GM23248 (cell line): ENCODE measurements around the gene RPL22. TPM values are rescaled to one million over a fixed set of nuclear protein-coding genes. Genes with fewer than 3 reads are reported as not detected.

ENCODE experiments used
- DNase-seq: peaks from one replicate; pipeline ENCODE4 v3.0.0-alpha.2; 2015
- H2AFZ ChIP-seq: fragments of 200-600 bp; sonication (generic); 2 replicates; pipeline ENCODE4 v1.6.1; 2016; ENCODE audit warnings: antibody characterized with exemption
- H3F3A ChIP-seq: fragments of 200-600 bp; sonication (generic); 2 replicates; pipeline ENCODE4 v1.6.1; 2016; ENCODE audit warnings: mild to moderate bottlenecking, antibody characterized with exemption, mixed run types; ENCODE audit not compliant: insufficient read depth
- H3K27ac ChIP-seq: fragments of 200-600 bp; sonication (generic); 2 replicates; pipeline ENCODE4 v1.5.1; 2016; ENCODE audit warnings: mild to moderate bottlenecking
- H3K27me3 ChIP-seq: fragments of 200-600 bp; sonication (generic); replicated peaks from 2 replicates; pipeline ENCODE4 v1.6.1; 2016; ENCODE audit warnings: mild to moderate bottlenecking; ENCODE audit not compliant: insufficient read depth
- H3K36me3 ChIP-seq: fragments of 200-600 bp; sonication (generic); 2 replicates; pipeline ENCODE4 v1.6.1; 2016; ENCODE audit warnings: low read depth, mild to moderate bottlenecking
- H3K4me1 ChIP-seq: fragments of 200-600 bp; sonication (generic); 2 replicates; pipeline ENCODE4 v1.6.1; 2016; ENCODE audit warnings: mild to moderate bottlenecking; ENCODE audit not compliant: insufficient read depth
- H3K4me2 ChIP-seq: fragments of 200-600 bp; sonication (generic); one replicate; pipeline ENCODE4 v1.6.1; 2016; ENCODE audit warnings: mild to moderate bottlenecking; ENCODE audit not compliant: unreplicated experiment
- H3K4me3 ChIP-seq: fragments of 200-600 bp; sonication (generic); 2 replicates; pipeline ENCODE4 v1.5.1; 2016; ENCODE audit warnings: mild to moderate bottlenecking
- H3K79me2 ChIP-seq: fragments of 200-600 bp; sonication (generic); 2 replicates; pipeline ENCODE4 v1.6.1; 2016; ENCODE audit warnings: mild to moderate bottlenecking; ENCODE audit not compliant: insufficient read depth
- H3K9ac ChIP-seq: fragments of 200-600 bp; sonication (generic); 2 replicates; pipeline ENCODE4 v1.6.1; 2016; ENCODE audit warnings: mild to moderate bottlenecking
- H3K9me2 ChIP-seq: fragments of 200-600 bp; sonication (generic); 2 replicates; pipeline ENCODE4 v1.6.1; 2016; ENCODE audit warnings: mixed run types, mild to moderate bottlenecking, moderate library complexity; ENCODE audit not compliant: insufficient read depth
- H3K9me3 ChIP-seq: fragments of 200-600 bp; sonication (generic); one replicate; pipeline ENCODE4 v1.6.1; 2017; ENCODE audit warnings: low read depth
- H4K20me1 ChIP-seq: fragments of 200-600 bp; sonication (generic); 2 replicates; pipeline ENCODE4 v1.6.0; 2016; ENCODE audit not compliant: insufficient read depth
- EZH2 ChIP-seq: fragments of 200-600 bp; sonication (generic); IDR thresholded peaks from 2 replicates; pipeline ENCODE4 v1.6.1; 2018; ENCODE audit warnings: antibody characterized with exemption, mild to moderate bottlenecking; ENCODE audit not compliant: insufficient read depth, poor library complexity, severe bottlenecking
- EZH2phosphoT487 ChIP-seq: fragments of 200-600 bp; sonication (generic); IDR thresholded peaks from 2 replicates; pipeline ENCODE4 v1.6.1; 2018; ENCODE audit warnings: antibody characterized with exemption, moderate library complexity, mild to moderate bottlenecking, low read depth; ENCODE audit not compliant: insufficient read depth
- WGBS, 2 experiments: methylation state at CpG; one replicate each; pipeline ENCODE4 v1.1.6; 2015 to 2017; ENCODE audit warnings: low lambda C conversion rate in 2 of 2, low coverage in 1 of 2; ENCODE audit errors: missing lambda C conversion rate in 2 of 2; 5-methylcytosine and 5-hydroxymethylcytosine counted together
- in situ Hi-C: fragments of 300-500 bp; cut with MboI; formaldehyde crosslinking; loops from 2 replicates; pipeline ENCODE4 v1.15.0; 2020
- polyA plus RNA-seq: library from polyadenylated mRNA; unstranded; fragments of >200 nt; fragmentation: Nextera tagmentation; extraction: Ambion mirVana; gene quantifications from 2 replicates; pipeline ENCODE4 v1.2.1, GENCODE V29; 2016
- total RNA-seq: library from RNA; depleted of rRNA; stranded (reverse); fragments of >200 nt; shearing (Covaris generic); gene quantifications from 2 replicates; pipeline ENCODE4 v1.2.3, GENCODE V29; 2014

The RPL22 gene
- total and polyA plus RNA-seq, 2 experiments from 2014 or later, result 127 to 137 TPM

GRCh38 chr1:6144647-6145395 is 54.6 kb downstream of the RPL22 start:
- Histone ChIP-seq H4K20me1 (no peaks in the 10 kb centered on the region), H3K27ac (no peak overlapping the region), H2AFZ (no peak overlapping the region), H3K9me3 (no peaks in the 10 kb centered on the region), H3K9ac (no peak overlapping the region), H3K4me1 (no peaks in the 10 kb centered on the region), H3K79me2 (no peaks in the 10 kb centered on the region), H3K4me3 (no peak overlapping the region), H3K4me2 (no peak overlapping the region), H3K36me3 (no peaks in the 10 kb centered on the region), H3F3A (no peaks in the 10 kb centered on the region), H3K9me2 (no peaks in the 10 kb centered on the region), H3K27me3 (0 out of 2 replicates have a peak, but pooled peaks cover 2% of the 10 kb centered on the region)
- in situ Hi-C loops, result no loop called here
- no peak for TF ChIP-seq EZH2phosphoT487
- no peak for TF ChIP-seq EZH2
- WGBS, 2 experiments, result 27 to 30% methylated on average over 15 to 16 of the region's 16 CpGs
- DNase-seq, result no peak

- Histone ChIP-seq H3K27me3 (0 out of 2 replicates have a peak, but pooled peaks cover 4% of the 10 kb centered on the region), H2AFZ (no peak overlapping the region), H3K36me3 (no peaks in the 10 kb centered on the region), H3K4me3 (no peak overlapping the region), H3F3A (no peaks in the 10 kb centered on the region), H3K27ac (no peak overlapping the region), H3K9me3 (no peaks in the 10 kb centered on the region), H3K4me2 (no peak overlapping the region), H4K20me1 (no peaks in the 10 kb centered on the region), H3K79me2 (no peaks in the 10 kb centered on the region), H3K9me2 (no peaks in the 10 kb centered on the region), H3K4me1 (no peaks in the 10 kb centered on the region), H3K9ac (no peak overlapping the region)
- no peak for DNase-seq
- no peak for TF ChIP-seq EZH2
- TF ChIP-seq EZH2phosphoT487, result no peak
- in situ Hi-C loops, result no loop called here
- WGBS, 2 experiments, result 56 to 68% methylated on average over 7 of the region's 7 CpGs
These were observed 55.2 kb downstream of the RPL22 start for GRCh38 chr1:6144175-6144574.

GRCh38 chr1:6143395-6143794 is 56.0 kb downstream of the RPL22 start:
- no peak overlapping the region for H3K4me2 ChIP-seq

GRCh38 chr1:6142734-6143133 is 56.7 kb downstream of the RPL22 start:
- WGBS, 2 experiments, result 48 to 58% methylated on average over 4 of the region's 4 CpGs
- Histone ChIP-seq H3K9ac (no peak overlapping the region), H3K27ac (no peak overlapping the region), H3K4me2 (no peak overlapping the region), H4K20me1 (no peaks in the 10 kb centered on the region), H3K9me2 (no peaks in the 10 kb centered on the region), H3K36me3 (no peaks in the 10 kb centered on the region), H3K27me3 (0 out of 2 replicates have a peak, but pooled peaks cover 4% of the 10 kb centered on the region), H3F3A (no peaks in the 10 kb centered on the region), H3K9me3 (no peaks in the 10 kb centered on the region), H3K79me2 (no peaks in the 10 kb centered on the region), H3K4me1 (no peaks in the 10 kb centered on the region), H3K4me3 (no peak overlapping the region), H2AFZ (no peak overlapping the region)
- in situ Hi-C loops, result no loop called here
- DNase-seq, result no peak
- no peak for TF ChIP-seq EZH2
- TF ChIP-seq EZH2phosphoT487, result no peak

More at GRCh38 chr1:6143395-6143794, 56.0 kb downstream of the RPL22 start:
- Histone ChIP-seq H3K9ac (no peak overlapping the region), H3K36me3 (no peaks in the 10 kb centered on the region), H3K27me3 (0 out of 2 replicates have a peak, but pooled peaks cover 4% of the 10 kb centered on the region), H4K20me1 (no peaks in the 10 kb centered on the region), H3K4me3 (no peak overlapping the region), H3K9me2 (no peaks in the 10 kb centered on the region), H3K79me2 (no peaks in the 10 kb centered on the region), H3K9me3 (no peaks in the 10 kb centered on the region), H3K27ac (no peak overlapping the region), H2AFZ (no peak overlapping the region), H3K4me1 (no peaks in the 10 kb centered on the region), H3F3A (no peaks in the 10 kb centered on the region)
- in situ Hi-C loops, result no loop called here
- no peak for DNase-seq
- WGBS, 2 experiments, result 66 to 74% methylated on average over 4 of the region's 4 CpGs
- TF ChIP-seq EZH2 (no peak), EZH2phosphoT487 (no peak)
